Stomach (tissue), 4 donors: ENCODE results near the gene SLC37A1.

Experiments
- POLR2A ChIP-seq, 4 donors: fragments of 450-650 bp; IDR thresholded peaks; one replicate each; pipeline ENCODE4 v1.6.1; 2016; ENCODE audit warnings: antibody characterized with exemption in 4 of 4, control low read depth in 2 of 4, mild to moderate bottlenecking in 1 of 4, moderate library complexity in 1 of 4
- POLR2AphosphoS5 ChIP-seq, 3 donors: sonication (generic); formaldehyde crosslinking; IDR thresholded peaks; one replicate each; pipeline ENCODE4 v1.6.1; 2016; ENCODE audit warnings: antibody characterized with exemption in 3 of 3
- TF ChIP-seq, protein P1 (sequence below), 7 experiments: fragments of 450-650 bp in 4 of 7; fragments of 200-600 bp in 3 of 7; sonication (generic) in 3 of 7; IDR thresholded peaks; one replicate each; pipeline ENCODE4 v1.5.1; 2016 to 2019; ENCODE audit warnings: antibody characterized with exemption in 7 of 7, control low read depth in 2 of 7, mild to moderate bottlenecking in 1 of 7

DNA sequence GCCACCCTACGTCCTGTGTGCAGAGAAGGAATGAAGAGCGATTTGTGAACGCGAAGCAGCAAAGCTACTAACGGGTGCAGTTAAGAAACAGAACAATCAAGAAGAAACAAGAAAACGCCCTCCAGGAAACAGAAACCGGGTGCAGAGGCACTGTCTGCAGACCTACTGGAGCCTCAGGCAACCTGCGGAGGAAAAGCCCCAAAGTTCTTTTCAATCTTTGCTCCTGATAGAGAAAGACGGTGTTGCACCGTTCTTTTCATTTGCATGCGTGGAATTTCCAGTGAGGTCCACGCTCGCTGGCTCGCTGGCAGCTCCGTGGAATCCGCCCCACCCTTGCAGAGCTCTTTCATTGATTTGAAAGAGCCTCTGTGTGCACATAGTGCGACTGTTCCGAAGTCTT is 102.8 kb downstream of the SLC37A1 start:
- TF ChIP-seq, protein P1, sequence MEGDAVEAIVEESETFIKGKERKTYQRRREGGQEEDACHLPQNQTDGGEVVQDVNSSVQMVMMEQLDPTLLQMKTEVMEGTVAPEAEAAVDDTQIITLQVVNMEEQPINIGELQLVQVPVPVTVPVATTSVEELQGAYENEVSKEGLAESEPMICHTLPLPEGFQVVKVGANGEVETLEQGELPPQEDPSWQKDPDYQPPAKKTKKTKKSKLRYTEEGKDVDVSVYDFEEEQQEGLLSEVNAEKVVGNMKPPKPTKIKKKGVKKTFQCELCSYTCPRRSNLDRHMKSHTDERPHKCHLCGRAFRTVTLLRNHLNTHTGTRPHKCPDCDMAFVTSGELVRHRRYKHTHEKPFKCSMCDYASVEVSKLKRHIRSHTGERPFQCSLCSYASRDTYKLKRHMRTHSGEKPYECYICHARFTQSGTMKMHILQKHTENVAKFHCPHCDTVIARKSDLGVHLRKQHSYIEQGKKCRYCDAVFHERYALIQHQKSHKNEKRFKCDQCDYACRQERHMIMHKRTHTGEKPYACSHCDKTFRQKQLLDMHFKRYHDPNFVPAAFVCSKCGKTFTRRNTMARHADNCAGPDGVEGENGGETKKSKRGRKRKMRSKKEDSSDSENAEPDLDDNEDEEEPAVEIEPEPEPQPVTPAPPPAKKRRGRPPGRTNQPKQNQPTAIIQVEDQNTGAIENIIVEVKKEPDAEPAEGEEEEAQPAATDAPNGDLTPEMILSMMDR (IDR thresholded peaks at IDR 0.05), result no peak
- TF ChIP-seq POLR2A (IDR thresholded peaks at IDR 0.05), result no peak
- TF ChIP-seq POLR2AphosphoS5 (IDR thresholded peaks at IDR 0.05), result no peak
